Metanephros (tissue), 1 donor: ENCODE measurements around the gene SLC6A17. TPM values are rescaled to one million over a fixed set of nuclear protein-coding genes. Genes with fewer than 3 reads are reported as not detected.

ENCODE experiments used
- total RNA-seq: library from RNA; depleted of rRNA; stranded (reverse); fragments of >200 nt; gene quantifications from one replicate; pipeline ENCODE4 v1.2.3, GENCODE V29; 2014

The SLC6A17 gene
- 0.76 TPM for total RNA-seq

GRCh38 chr1:110150330-110151174 lies at the start of gene SLC6A17:
Gene SLC6A17, plus strand, starts transcription at chr1:110150494. Its CDS starts 16,436 bp downstream, at chr1:110166930.

GRCh38 chr1:110112143-110112542 lies 38.2 kb upstream of the SLC6A17 start, which contains the start of gene UBL4B:
Gene UBL4B, plus strand, starts transcription at chr1:110112443. Its CDS starts 92 bp downstream, at chr1:110112535.

GRCh38 chr1:110209715-110210603 lies 59.7 kb downstream of the SLC6A17 start, which contains the start of gene KCNC4:
Gene KCNC4, plus strand, starts transcription at chr1:110210314. Its CDS starts 1,186 bp downstream, at chr1:110211500.

Other genes with a start within 250 kb of the SLC6A17 start
- 20.1 TPM for gene CSF1, start 239.6 kb upstream of the SLC6A17 start, total RNA-seq
- gene AHCYL1, start 165.7 kb upstream of the SLC6A17 start, total RNA-seq: 83.3 TPM
- gene STRIP1, start 115.9 kb upstream of the SLC6A17 start, total RNA-seq: 58.7 TPM
- not detected for gene ALX3, start 79.8 kb upstream of the SLC6A17 start, total RNA-seq
- not detected for gene UBL4B, start 38.1 kb upstream of the SLC6A17 start, total RNA-seq
- gene KCNC4, start 59.8 kb downstream of the SLC6A17 start, total RNA-seq: 9.8 TPM
- 60.9 TPM for gene RBM15, start 188.9 kb downstream of the SLC6A17 start, total RNA-seq
- gene SLC16A4, start 240.5 kb downstream of the SLC6A17 start, total RNA-seq: 40.9 TPM